ENCODE data around the gene ANKS1A. TPM values are rescaled to one million over a fixed set of nuclear protein-coding genes. Genes with fewer than 3 reads are reported as not detected.

The ANKS1A gene
- total RNA-seq, 1 experiment from 2014 or later: 26.5 TPM

DNA sequence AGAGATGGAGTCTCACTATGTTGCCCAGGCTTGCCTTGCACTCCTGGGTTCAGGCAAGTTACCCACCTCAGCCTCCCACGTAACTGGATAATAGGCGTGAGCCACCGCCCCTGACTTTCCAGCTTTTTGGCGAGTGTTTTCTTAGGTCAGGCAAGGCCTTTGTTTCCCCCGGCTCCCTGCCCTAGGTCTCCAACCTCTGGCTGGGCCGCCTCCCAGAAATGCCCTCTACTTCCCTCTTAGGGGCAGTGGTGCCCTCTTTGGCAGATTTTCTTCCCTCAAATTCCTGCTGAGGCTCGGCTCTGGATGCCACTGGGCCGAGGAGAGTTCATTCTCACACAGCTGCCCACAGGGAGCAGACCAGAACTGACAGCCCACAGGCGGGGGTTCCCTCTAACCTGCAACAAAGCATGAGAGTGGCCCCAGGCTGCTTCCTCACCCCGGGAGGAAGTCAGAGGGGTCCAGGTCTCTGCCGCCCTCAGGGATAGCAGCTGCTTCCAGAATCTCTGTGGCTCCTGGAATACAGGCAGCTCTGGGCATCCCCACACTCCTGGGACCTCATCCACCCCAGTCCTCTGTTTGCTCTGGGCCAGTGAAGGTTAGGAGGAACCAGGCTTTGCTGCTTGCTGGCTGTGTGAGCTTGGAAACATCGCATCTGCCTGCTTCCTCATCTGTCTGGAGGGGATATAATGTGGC is 195.6 kb downstream of the ANKS1A start:
- Histone ChIP-seq H2BK120ac (ENCODE audit: low read depth, low read length, poor library complexity, severe bottlenecking) (no peak overlapping the region), H3K23me2 (ENCODE audit: insufficient read length, low read depth, low read length, poor library complexity, severe bottlenecking) (no peaks in the 10 kb centered on the region)

More for the DNA sequence above, 195.6 kb downstream of the ANKS1A start:
- H2BK5ac ChIP-seq (ENCODE audit: insufficient read length, low read length): no peak overlapping the region
- Mint-ChIP-seq H3K36me3 (ENCODE audit: insufficient read depth in 1 of 3, low read depth in 3 of 3) (peaks cover 21 to 75% (median 66%) of the 10 kb centered on the region in 3 experiments; a peak in 6 of 7 replicates), H3K9me3 (no peaks in the 10 kb centered on the region; a peak in 1 of 5 replicates), H3K27me3 (ENCODE audit: low read depth) (no peaks in the 10 kb centered on the region), H3K4me3 (no peak overlapping the region), H3K4me1 (peaks cover 19 to 22% of the 10 kb centered on the region in 2 experiments), H3K27ac (peak overlapping the region in 1 of 3 experiments; percentile 83; a peak in 2 of 7 replicates)
- DNase-seq: no peak
- H2BK12ac ChIP-seq (ENCODE audit: insufficient read length, low read depth, low read length): no peak overlapping the region
- H3K4me2 ChIP-seq (ENCODE audit: insufficient read depth, insufficient read length, low read length): no peak overlapping the region
- H3T11ph ChIP-seq (ENCODE audit: low read length): no peak overlapping the region
- no peaks in the 10 kb centered on the region for H4K20me1 ChIP-seq (ENCODE audit: control insufficient read depth, insufficient read depth, insufficient read length)
- H3K56ac ChIP-seq (ENCODE audit: insufficient read length, low read depth, low read length): no peak overlapping the region
- H3K27me3 ChIP-seq (ENCODE audit: insufficient read depth, low read length): no peaks in the 10 kb centered on the region
- H4K91ac ChIP-seq (ENCODE audit: insufficient read length, low read depth, low read length): no peak overlapping the region
- no peak overlapping the region for H3K18ac ChIP-seq (ENCODE audit: insufficient read length, low read depth, low read length)
- H3K79me2 ChIP-seq (ENCODE audit: insufficient read depth, low read length): no peaks in the 10 kb centered on the region
- no peak overlapping the region for H2AFZ ChIP-seq (ENCODE audit: low read length)
- no peak overlapping the region for H4K5ac ChIP-seq (ENCODE audit: insufficient read length, low read depth, low read length)
- H2AK5ac ChIP-seq (ENCODE audit: insufficient read length, low read length): no peak overlapping the region
- no peak overlapping the region for H3K9ac ChIP-seq (ENCODE audit: extremely low read depth, insufficient read length, low read length)
- no peak overlapping the region for H3K14ac ChIP-seq (ENCODE audit: insufficient read depth, low read length)
- TF ChIP-seq, protein P1, sequence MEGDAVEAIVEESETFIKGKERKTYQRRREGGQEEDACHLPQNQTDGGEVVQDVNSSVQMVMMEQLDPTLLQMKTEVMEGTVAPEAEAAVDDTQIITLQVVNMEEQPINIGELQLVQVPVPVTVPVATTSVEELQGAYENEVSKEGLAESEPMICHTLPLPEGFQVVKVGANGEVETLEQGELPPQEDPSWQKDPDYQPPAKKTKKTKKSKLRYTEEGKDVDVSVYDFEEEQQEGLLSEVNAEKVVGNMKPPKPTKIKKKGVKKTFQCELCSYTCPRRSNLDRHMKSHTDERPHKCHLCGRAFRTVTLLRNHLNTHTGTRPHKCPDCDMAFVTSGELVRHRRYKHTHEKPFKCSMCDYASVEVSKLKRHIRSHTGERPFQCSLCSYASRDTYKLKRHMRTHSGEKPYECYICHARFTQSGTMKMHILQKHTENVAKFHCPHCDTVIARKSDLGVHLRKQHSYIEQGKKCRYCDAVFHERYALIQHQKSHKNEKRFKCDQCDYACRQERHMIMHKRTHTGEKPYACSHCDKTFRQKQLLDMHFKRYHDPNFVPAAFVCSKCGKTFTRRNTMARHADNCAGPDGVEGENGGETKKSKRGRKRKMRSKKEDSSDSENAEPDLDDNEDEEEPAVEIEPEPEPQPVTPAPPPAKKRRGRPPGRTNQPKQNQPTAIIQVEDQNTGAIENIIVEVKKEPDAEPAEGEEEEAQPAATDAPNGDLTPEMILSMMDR (conservative IDR thresholded peaks at IDR 0.05): no peak
- no peaks in the 10 kb centered on the region for H3K4me1 ChIP-seq (ENCODE audit: insufficient read depth, low read length)
- no peak overlapping the region for H3K23ac ChIP-seq (ENCODE audit: insufficient read length, low read depth, low read length)
- H3K4ac ChIP-seq (ENCODE audit: low read depth, low read length): no peak overlapping the region
- H4K8ac ChIP-seq (replicated peaks; ENCODE audit: insufficient read length, low read depth, low read length): no peak overlapping the region
- no peak overlapping the region for H2BK15ac ChIP-seq (ENCODE audit: low read depth, low read length)
- no CpG with 5 or more reads among the region's 12 CpGs for WGBS (ENCODE audit: extremely low coverage, insufficient read length, low lambda C conversion rate)
- H2BK20ac ChIP-seq (ENCODE audit: low read depth, low read length, poor library complexity, severe bottlenecking): no peak overlapping the region
- H3K27ac ChIP-seq (ENCODE audit: insufficient read length, low read depth, low read length): no peak overlapping the region
- no peaks in the 10 kb centered on the region for H3K79me1 ChIP-seq (ENCODE audit: insufficient read depth, low read depth, low read length, poor library complexity, severe bottlenecking)
- H3K9me3 ChIP-seq (ENCODE audit: control insufficient read depth, low read depth, low read length): no peaks in the 10 kb centered on the region

Measured in H9 (cell line).